ENCODE data around the gene SKI.

DNA sequence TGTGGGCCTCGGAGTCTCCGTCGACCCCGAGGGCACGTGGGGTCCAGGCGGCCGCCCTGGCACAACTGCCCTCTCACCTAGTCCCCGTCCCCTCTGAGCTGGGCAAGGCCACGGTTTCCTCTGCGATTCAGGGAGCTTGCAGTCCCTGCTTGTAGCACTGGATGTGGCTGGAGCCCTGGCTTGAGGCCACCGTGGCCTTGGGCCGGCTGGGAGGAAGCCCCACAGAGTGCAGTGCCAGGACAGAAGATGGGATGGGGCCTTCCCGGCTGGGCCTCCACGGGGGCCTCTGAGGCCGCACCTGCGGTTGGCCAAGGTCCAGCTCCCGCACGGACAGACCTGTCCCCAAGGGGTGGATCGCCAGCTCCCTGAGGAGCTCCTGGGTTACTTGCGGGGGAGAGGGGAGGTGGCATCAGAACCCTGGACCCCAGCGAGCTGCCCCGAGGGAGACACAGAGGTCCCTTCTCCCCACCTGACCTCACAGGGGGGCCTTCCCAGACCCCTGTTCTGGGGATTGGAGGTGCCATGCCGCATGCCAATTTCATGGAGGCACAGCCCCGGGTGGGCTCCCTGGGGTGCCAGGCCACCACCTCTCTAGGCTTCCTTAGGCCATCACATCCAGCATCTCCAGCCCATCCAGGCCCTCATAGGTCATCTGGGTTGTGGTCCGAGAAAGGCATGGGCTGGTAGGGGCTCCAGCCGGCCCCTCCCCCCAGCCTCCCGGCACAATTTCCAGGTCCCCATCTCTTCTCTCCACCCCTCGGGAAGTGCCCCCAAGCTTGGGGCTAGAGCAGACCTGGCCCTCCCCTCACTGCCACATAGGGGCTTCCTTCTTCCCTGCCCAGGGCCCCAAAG lies 82.4 kb downstream of the SKI start:
- TF ChIP-seq, protein P1, sequence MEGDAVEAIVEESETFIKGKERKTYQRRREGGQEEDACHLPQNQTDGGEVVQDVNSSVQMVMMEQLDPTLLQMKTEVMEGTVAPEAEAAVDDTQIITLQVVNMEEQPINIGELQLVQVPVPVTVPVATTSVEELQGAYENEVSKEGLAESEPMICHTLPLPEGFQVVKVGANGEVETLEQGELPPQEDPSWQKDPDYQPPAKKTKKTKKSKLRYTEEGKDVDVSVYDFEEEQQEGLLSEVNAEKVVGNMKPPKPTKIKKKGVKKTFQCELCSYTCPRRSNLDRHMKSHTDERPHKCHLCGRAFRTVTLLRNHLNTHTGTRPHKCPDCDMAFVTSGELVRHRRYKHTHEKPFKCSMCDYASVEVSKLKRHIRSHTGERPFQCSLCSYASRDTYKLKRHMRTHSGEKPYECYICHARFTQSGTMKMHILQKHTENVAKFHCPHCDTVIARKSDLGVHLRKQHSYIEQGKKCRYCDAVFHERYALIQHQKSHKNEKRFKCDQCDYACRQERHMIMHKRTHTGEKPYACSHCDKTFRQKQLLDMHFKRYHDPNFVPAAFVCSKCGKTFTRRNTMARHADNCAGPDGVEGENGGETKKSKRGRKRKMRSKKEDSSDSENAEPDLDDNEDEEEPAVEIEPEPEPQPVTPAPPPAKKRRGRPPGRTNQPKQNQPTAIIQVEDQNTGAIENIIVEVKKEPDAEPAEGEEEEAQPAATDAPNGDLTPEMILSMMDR (IDR thresholded peaks at IDR 0.05; ENCODE audit: low read depth, low read length, poor library complexity, severe bottlenecking) = no peak
- no peak for TF ChIP-seq EZH2phosphoT487 (IDR thresholded peaks at IDR 0.05; ENCODE audit: borderline replicate concordance, low read length)
